GM21786 (cell line): ENCODE measurements around the gene GATD1.

Experiments
- ATAC-seq: cut with Tn5 transposase; IDR thresholded peaks from one replicate; pipeline ENCODE4 v1.9.1; 2021; ENCODE audit not compliant: unreplicated experiment

Gene GATD1

DNA sequence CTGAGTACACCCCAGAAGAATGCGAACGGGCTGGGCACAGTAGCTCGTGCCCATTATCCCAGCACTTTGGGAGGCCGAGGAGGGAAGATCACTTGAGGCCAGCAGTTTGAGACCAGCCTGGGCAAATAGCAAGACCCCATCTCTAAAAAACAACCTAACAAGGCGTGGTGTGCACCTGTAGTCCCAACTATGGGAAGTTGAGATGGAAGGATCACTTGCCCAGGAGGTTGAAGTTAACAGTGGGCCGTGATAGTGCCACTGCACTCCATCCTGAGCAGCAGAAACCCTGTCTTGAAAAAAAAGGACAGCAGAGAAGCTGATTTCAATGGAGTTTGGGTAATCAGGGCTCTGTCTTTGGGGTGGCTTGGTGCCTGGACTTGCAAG, 35.8 kb upstream of the GATD1 start:
- no peak for ATAC-seq

GRCh38 chr11:812390-812789, 35.1 kb upstream of the GATD1 start:
- ATAC-seq, result no peak

DNA sequence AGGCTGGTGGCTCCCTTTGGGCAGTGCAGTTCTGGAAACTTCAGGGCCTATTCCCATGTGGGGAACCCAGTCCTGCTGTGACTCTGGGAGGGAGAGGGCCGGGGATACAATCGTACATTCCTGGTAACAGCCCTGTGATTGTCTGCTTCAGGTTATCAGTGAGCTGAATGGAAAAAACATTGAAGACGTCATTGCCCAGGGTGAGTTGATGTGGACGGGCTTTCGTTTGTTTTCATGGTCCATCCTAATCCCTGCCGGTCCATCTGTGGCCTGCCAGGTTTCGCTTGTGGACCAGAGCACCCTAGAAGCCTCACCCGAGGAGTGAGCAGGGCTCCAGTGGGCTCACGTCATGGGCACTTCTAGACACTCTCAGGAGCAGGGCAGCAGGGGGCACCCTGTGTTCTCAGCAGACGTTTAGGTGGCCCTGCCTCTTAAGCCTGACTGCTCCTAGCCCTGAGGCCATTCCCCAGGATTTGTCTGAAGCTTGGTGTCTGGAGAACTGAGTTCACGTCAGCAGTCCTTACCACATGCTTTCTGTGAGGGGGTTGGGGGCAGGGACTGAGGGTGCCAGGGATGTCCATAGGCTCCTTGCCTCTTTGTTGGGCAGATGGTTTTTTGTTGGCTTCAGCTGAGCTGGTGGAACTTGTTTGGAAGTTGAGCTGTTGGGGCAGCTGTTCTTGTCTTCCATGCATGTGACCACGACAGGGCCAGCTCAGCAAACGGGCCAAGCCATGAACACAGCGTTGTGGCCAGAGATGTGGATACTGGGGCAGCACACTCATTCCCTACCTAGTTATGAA, 34.4 kb upstream of the GATD1 start:
- ATAC-seq, result no peak

DNA sequence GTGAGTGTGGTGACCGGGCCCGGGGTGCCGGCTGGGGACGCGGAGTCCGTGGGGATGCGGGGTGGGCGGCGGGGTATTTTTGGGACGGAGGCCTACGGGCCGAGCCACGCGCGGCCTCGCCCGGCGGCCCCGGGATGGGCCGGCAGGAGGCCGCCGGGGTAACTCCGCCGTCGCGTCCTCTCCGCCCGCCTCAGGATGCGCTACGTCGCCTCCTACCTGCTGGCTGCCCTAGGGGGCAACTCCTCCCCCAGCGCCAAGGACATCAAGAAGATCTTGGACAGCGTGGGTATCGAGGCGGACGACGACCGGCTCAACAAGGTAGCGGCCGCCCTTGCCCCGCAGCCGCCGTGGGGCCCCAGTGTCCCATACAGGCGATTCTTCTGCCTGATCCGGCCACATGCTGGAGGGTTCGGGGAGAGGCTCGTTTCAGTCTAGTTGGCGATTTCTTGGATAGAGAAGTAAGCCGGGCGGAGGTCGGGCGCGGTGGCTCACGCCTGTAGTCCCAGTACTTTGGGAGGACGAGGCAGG, 32.8 kb upstream of the GATD1 start:
- peak; percentile 6 for ATAC-seq

DNA sequence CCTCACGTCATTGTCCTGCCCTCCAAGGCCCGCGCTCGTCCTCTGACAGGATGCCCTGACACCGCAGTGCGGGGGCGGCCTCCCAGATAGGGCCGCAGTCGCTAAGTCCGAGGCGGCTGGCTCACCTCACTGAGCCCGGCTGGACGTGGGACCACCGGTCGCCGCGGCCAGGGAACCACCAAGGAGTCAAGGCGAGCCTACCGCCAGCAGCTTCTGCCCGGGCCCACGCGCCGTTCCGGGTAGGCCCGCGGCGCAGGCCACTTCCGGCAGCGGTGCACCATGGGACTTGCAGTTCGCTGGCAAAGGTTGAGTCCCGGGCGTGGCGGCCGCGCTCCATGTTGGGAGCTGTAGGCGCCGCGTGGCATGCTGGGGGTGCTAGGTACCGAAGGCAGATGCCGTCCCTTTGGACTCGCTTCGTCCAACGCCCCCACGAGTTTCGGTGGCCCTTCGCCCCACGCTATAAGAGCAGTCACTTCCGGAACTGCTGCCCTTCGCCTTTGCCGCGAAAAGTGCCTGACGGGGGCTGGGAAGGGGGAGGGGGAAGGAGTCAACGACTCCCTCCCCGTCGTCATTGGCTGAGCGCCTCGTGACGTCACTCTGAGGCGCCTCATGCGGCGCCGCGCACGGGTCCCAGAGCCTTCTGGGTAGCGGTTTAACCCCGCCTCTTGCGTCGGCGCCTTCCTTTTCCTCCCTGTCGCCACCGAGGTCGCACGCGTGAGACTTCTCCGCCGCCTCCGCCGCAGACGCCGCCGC, 32.2 kb upstream of the GATD1 start, which contains the start of gene RPLP2:
RPLP2 (plus strand) TSS at position 681 of the 753 bp plus-strand sequence. CDS start 268 bp downstream, outside the sequence.
- peak; percentile 72 for ATAC-seq

DNA sequence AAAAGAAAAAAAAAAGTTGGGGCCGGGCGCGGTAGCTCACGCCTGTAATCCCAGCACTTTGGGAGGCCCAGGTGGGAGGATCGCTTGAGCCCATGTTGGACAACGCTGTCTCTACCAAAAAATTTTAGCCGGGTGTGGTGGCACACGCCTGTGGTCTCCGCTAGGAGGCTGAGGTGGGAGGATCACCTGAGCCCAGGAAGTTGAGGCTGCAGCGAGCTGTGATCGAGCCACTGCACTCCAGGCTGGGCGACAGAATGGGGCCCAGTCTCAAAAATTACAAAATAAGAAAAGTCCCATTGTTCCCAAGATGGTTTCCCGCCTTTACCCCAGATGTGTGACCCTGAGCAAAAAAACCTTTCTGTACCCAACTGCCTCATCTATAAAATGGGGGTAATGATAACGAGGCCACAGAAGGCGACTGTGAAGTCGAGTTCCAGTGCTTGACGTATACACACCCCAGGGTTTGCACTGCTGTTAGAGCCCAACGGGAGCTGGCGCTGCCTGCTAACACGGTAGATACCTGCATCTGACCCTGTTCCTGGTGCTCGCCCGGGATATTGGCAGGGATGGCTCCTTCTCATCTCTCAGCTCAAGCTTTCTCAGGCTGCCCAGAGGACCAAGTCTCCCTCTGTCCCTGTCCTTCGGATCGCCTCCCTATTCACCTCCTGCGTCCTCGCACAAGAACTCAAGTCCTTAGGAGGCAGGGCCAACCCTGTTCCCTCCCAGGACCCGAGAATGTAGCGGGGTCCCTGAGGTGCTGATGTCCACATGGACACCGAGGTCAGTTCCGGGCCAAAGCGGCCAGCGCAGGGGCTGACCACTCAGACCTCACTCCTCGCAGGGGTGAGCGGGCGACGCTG, 31.4 kb upstream of the GATD1 start:
- ATAC-seq, result no peak

GRCh38 chr11:804599-804964, 27.3 kb upstream of the GATD1 start:
- no peak for ATAC-seq

DNA sequence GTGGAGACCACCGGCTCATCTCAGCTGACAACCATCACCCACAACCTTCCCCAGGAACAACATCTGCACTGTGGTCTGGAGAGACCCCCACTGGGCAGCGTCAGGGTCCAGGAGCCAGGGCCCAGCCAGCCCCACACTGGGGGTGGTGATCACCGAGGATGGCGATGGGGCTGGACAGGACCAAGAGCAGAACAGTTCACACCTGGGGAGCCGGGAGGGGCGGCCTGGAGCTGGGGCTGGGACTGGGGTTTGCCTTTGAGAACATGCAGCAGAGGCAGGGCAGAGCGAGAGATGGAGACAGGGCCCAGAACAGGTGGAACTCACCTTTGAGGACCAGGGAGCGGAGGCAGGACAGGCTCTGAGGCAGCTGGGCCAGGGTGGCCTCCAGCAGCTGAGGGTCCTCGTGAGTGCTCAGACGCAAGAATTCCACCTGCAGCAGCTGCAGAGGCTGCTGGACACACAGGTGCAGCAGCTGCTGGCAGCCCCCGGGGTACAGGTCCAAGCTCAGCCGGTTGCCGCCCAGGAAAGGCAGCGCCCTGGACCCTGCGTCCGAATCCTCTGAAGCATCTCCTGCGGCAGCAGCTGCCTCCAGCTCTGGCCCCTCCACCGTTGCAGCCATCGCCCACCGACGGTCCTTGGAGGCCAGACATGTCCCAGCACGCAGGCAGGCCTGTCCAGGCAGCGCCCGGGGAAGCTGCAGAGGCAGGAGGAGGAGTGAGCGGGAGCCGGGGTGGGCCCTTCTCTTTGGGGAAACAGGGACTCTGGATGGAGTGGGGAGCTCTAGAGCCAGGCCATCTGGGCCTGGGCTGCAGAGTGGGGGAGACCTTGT, 26.7 kb upstream of the GATD1 start:
- ATAC-seq, result no peak

DNA sequence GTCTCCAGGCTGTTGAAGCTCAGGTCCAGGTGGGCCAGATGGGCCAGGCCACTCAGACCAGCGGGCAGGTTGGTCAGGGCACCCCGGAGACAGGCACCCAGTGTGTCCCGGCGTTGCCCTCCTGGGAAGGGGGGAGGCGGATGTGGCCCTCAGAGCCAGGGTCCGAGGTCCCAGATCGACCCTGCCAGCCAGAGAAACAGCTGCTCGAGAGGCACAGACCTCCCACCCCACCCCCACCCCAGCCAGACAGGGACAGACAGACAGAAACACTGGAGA, 26.1 kb upstream of the GATD1 start:
- no peak for ATAC-seq

- no peak for ATAC-seq
Measured at GRCh38 chr11:802693-803466, 25.6 kb upstream of the GATD1 start.

GRCh38 chr11:802018-802617, 24.8 kb upstream of the GATD1 start:
- ATAC-seq, result no peak

DNA sequence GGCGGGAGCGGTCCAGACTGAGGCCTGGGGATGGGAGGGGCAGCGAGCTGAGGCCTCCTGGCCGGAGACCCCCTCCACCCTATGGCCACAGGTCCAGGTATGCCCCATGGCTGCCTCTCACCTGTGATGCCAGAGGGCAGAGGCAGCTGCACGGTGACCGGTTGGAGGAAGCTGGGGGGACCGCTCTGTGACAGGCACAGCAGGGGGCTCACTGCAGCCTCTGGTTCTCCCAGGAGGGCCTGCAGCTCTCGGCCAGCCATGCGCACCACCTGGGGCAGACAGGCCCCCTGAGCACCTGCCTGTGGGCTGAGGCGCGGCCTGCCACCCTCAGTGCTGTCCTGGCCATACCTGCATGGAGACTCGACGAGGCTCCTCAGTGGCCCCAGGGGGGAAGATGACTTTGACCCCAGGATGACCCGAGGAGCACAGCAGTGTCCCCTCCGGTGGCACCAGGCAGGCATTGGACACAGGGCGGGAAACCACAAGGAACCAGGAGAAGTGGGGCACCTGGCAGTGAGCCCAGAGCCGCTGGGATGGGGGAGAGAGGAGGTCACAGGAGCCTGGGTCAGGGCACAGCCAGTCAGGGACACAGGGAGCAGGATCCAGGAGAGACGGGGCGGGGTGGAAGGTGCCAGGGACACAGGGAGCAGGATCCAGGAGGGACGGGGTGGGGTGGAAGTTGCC, 24.0 kb upstream of the GATD1 start:
- ATAC-seq, result no peak

- no peak for ATAC-seq
Measured at GRCh38 chr11:800473-800872, 23.2 kb upstream of the GATD1 start.

GRCh38 chr11:799641-800316, 22.5 kb upstream of the GATD1 start:
- ATAC-seq, result no peak

- ATAC-seq, result peak; percentile 49
Measured at GRCh38 chr11:798093-798713, 20.9 kb upstream of the GATD1 start, which contains the start of gene SLC25A22. SLC25A22 (minus strand) TSS chr11:798281; CDS start chr11:795006, 3,275 bp downstream.

- peak; percentile 56 for ATAC-seq
Measured at GRCh38 chr11:797296-798092, 20.2 kb upstream of the GATD1 start.
